ENCODE data around the gene SQSTM1. TPM values are rescaled to one million over a fixed set of nuclear protein-coding genes. Genes with fewer than 3 reads are reported as not detected.

SQSTM1 gene
- polyA plus RNA-seq, 5 donors, result 68.4 to 113 (median 97.1) TPM

- DNase-seq, result no peak
Measured at GRCh38 chr5:179872055-179872827, 51.5 kb downstream of the SQSTM1 start.

- DNase-seq, result no peak
Measured at GRCh38 chr5:179872828-179873575, 52.3 kb downstream of the SQSTM1 start.

GRCh38 chr5:179873588-179874110 lies 52.9 kb downstream of the SQSTM1 start:
- no peak for DNase-seq

- DNase-seq, result no peak
Measured at GRCh38 chr5:179874136-179874535, 53.4 kb downstream of the SQSTM1 start.

- no peak for DNase-seq
Measured at GRCh38 chr5:179874536-179875292, 54.0 kb downstream of the SQSTM1 start.

- DNase-seq, result no peak
Measured at GRCh38 chr5:179875741-179876609, 55.3 kb downstream of the SQSTM1 start.

GRCh38 chr5:179876610-179876952 lies 55.9 kb downstream of the SQSTM1 start:
- no peak for DNase-seq

- DNase-seq, result no peak
Measured at GRCh38 chr5:179878222-179879002, 57.7 kb downstream of the SQSTM1 start.

GRCh38 chr5:179879003-179879689 lies 58.4 kb downstream of the SQSTM1 start:
- no peak for DNase-seq

GRCh38 chr5:179879690-179880010 lies 58.9 kb downstream of the SQSTM1 start:
- no peak for DNase-seq

GRCh38 chr5:179880066-179880650 lies 59.5 kb downstream of the SQSTM1 start:
- no peak for DNase-seq

GRCh38 chr5:179880848-179881590 lies 60.3 kb downstream of the SQSTM1 start:
- DNase-seq, result no peak

- no peak for DNase-seq
Measured at GRCh38 chr5:179882338-179882737, 61.6 kb downstream of the SQSTM1 start.

- no peak for DNase-seq
Measured at GRCh38 chr5:179883163-179883562, 62.5 kb downstream of the SQSTM1 start.

- DNase-seq, result no peak
Measured at GRCh38 chr5:179885491-179886090, 64.9 kb downstream of the SQSTM1 start.

- no peak for DNase-seq
Measured at GRCh38 chr5:179886190-179886911, 65.6 kb downstream of the SQSTM1 start.

GRCh38 chr5:179887095-179887494 lies 66.4 kb downstream of the SQSTM1 start:
- no peak for DNase-seq

Data from right lung (tissue), 5 donors.